ENCODE data around the gene SCUBE2.

The SCUBE2 gene

DNA sequence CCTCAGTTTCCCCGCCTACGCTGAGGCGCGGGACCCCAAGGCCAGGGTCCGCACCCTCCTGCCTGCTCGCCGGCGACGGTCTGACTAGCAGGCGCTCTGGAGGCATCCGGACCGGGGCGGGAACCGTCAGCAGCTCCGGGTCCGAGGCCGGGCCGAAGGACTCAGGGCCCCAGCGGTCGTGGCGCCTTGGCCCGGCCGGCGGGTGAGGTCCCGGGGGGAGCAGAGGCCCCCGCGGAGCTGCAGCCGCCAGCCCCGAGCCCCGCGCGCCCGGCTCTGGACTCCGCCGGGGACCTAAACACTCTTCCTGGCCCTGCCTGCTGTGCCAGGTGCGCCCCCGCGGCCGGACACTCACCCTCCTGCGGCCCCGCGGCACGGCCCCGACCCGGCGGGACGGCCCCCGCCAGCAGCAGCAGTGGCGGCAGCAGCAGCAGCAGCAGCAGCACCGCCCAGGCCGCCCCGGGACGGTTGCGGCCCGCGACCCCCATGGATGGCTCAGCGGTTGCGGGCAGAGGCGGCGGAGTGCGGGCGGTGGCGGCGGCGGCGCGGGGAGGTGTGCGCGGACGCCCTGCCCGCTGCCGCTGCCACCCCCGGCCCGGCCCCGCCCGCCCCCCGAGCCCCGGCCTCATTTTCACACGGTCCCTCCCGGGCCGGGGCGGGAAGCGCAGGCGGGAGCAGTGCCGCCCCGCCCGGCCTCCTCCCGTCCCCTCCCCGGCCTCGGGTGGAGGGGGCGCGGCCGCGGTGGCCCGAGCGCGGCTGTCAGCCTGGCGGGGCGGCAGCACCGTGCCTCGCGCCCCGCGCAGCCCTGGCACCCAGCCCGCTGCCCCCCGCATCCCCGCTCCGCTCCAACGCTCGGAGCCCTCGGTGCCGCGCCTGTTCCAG, at the start of gene SCUBE2:
SCUBE2 (minus strand) TSS at position 556 of the 879 bp plus-strand sequence; CDS start at position 485, 71 bp downstream.
- DNase-seq (ENCODE audit: extremely low read depth in 1 of 2, low read depth in 1 of 2) = no peak

- no peak for DNase-seq (ENCODE audit: extremely low read depth in 1 of 2, low read depth in 1 of 2)
Observed at GRCh38 chr11:9141186-9141585, 49.8 kb upstream of the SCUBE2 start.

- no peak for DNase-seq (ENCODE audit: extremely low read depth in 1 of 2, low read depth in 1 of 2)
Observed at GRCh38 chr11:9139628-9140357, 48.4 kb upstream of the SCUBE2 start.

- DNase-seq (ENCODE audit: extremely low read depth in 1 of 2, low read depth in 1 of 2) = no peak
Observed at GRCh38 chr11:9138612-9139579, 47.5 kb upstream of the SCUBE2 start.

- no peak for DNase-seq (ENCODE audit: extremely low read depth in 1 of 2, low read depth in 1 of 2)
Observed at GRCh38 chr11:9138133-9138453, 46.7 kb upstream of the SCUBE2 start.

- peak; percentile 39 for DNase-seq (ENCODE audit: extremely low read depth in 1 of 2, low read depth in 1 of 2)
Observed at GRCh38 chr11:9137293-9138132, 46.1 kb upstream of the SCUBE2 start.

GRCh38 chr11:9136741-9137140, 45.3 kb upstream of the SCUBE2 start:
- DNase-seq (ENCODE audit: extremely low read depth in 1 of 2, low read depth in 1 of 2) = no peak

- no peak for DNase-seq (ENCODE audit: extremely low read depth in 1 of 2, low read depth in 1 of 2)
Observed at GRCh38 chr11:9133956-9134355, 42.6 kb upstream of the SCUBE2 start.

- DNase-seq (ENCODE audit: extremely low read depth in 1 of 2, low read depth in 1 of 2) = no peak
Observed at GRCh38 chr11:9132203-9132878, 40.9 kb upstream of the SCUBE2 start.

GRCh38 chr11:9130297-9130696, 38.9 kb upstream of the SCUBE2 start:
- DNase-seq (ENCODE audit: extremely low read depth in 1 of 2, low read depth in 1 of 2) = no peak

DNA sequence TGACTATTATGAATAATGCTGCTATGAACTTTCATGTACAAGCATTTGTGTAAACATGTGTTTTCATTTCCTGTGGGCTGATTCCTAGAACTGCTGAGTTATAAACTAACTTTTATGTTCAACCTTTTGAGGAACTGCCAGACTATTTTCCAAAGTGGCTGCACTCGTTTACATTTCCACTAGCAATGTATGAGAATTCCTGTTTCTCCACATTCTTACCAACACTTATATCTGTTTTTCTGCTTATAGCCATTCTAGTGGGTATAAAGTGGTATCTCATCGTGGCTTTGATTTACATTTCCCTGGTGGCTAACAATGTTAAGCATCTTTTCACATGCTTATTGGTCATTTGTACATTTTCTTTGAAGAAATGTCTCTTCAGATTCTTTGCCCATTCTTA, 35.2 kb upstream of the SCUBE2 start:
- no peak for DNase-seq (ENCODE audit: extremely low read depth in 1 of 2, low read depth in 1 of 2)

- no peak for DNase-seq (ENCODE audit: extremely low read depth in 1 of 2, low read depth in 1 of 2)
Observed at GRCh38 chr11:9125185-9125886, 33.9 kb upstream of the SCUBE2 start.

DNA sequence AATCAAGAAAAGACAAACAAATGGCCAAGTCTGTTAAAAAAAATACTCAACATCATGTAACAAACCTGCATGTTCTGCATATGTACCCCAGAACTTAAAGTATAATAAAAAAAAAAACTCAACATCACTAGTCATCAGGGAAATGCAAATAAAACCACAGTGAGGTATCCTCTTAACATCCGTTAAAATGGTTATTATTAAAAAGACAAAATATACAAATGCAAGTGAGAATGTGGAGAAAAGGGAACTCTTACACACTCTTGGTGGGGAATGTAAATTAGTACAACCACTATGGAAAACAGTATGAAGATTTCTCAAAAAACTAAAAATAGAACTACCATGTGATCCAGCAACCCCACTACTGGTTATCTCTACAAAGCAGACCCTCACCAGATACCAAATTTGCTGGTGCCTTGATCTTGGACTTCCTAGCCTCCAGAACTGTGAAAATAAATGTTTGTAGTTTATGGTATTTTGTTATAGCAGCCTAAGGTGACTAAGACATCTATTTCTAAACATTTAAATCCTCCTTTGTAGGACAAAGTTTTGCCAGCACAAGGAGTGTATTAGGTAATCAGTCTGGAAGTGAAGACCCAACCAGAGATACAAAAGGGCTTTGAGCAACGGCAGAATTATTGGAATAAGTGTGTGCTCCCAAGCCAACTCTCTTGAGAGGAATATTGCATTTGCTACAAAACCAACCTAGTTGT, 32.4 kb upstream of the SCUBE2 start:
- DNase-seq (ENCODE audit: extremely low read depth in 1 of 2, low read depth in 1 of 2) = no peak

- DNase-seq (ENCODE audit: extremely low read depth in 1 of 2, low read depth in 1 of 2) = no peak
Observed at GRCh38 chr11:9121469-9121796, 30.0 kb upstream of the SCUBE2 start.

GRCh38 chr11:9120664-9121468, 29.5 kb upstream of the SCUBE2 start:
- DNase-seq (ENCODE audit: extremely low read depth in 1 of 2, low read depth in 1 of 2) = no peak

GRCh38 chr11:9118277-9118676, 26.9 kb upstream of the SCUBE2 start:
- DNase-seq (ENCODE audit: extremely low read depth in 1 of 2, low read depth in 1 of 2) = no peak

GRCh38 chr11:9112075-9112474, 20.7 kb upstream of the SCUBE2 start:
- DNase-seq (ENCODE audit: extremely low read depth in 1 of 2, low read depth in 1 of 2) = no peak

Data from stimulated activated CD8-positive, alpha-beta memory T cell treated with anti-CD3 and anti-CD28 coated beads, Interleukin-7, amount 100 ng/mL, for 48 hours (primary cell).